DND-41 (cell line): ENCODE results near the gene CBX1.

Experiments used
- EZH2 ChIP-seq: IDR thresholded peaks from 3 replicates; pipeline ENCODE4 v1.6.1; 2012; ENCODE audit warnings: borderline replicate concordance, low read depth, mild to moderate bottlenecking, moderate library complexity, low read length, inconsistent platforms; ENCODE audit not compliant: severe bottlenecking
- TF ChIP-seq, protein P1 (sequence below): IDR thresholded peaks from 2 replicates; pipeline ENCODE4 v1.5.1; 2012; ENCODE audit warnings: borderline replicate concordance, low read length, moderate library complexity, mild to moderate bottlenecking; ENCODE audit not compliant: poor library complexity, severe bottlenecking; ENCODE audit errors: extremely low read depth

DNA sequence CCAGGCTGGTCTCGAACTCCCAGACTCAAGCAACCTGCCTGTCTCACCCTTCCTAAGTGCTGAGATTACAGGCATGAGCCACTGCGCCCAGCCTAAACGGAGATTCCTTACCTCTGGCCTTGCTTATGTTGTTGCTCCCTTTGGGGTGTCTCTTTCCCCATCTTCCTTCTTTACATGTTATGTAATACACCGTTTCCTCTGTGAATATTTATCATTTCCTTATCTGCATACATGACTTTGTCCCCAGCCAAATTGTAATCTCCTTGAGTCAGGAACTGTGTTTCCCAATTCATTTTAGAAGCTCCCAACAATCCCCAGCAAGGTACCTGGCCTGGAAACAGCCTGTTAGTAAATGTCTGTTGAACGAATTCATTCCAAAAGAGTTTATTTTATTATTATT, 79.3 kb downstream of the CBX1 start:
- TF ChIP-seq EZH2, result no peak
- TF ChIP-seq, protein P1, sequence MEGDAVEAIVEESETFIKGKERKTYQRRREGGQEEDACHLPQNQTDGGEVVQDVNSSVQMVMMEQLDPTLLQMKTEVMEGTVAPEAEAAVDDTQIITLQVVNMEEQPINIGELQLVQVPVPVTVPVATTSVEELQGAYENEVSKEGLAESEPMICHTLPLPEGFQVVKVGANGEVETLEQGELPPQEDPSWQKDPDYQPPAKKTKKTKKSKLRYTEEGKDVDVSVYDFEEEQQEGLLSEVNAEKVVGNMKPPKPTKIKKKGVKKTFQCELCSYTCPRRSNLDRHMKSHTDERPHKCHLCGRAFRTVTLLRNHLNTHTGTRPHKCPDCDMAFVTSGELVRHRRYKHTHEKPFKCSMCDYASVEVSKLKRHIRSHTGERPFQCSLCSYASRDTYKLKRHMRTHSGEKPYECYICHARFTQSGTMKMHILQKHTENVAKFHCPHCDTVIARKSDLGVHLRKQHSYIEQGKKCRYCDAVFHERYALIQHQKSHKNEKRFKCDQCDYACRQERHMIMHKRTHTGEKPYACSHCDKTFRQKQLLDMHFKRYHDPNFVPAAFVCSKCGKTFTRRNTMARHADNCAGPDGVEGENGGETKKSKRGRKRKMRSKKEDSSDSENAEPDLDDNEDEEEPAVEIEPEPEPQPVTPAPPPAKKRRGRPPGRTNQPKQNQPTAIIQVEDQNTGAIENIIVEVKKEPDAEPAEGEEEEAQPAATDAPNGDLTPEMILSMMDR, result no peak
